ENCODE data around the gene CDH8.

GRCh38 chr16:62058412-62058811 lies 22.2 kb upstream of the CDH8 start:
- TF ChIP-seq, protein P1, sequence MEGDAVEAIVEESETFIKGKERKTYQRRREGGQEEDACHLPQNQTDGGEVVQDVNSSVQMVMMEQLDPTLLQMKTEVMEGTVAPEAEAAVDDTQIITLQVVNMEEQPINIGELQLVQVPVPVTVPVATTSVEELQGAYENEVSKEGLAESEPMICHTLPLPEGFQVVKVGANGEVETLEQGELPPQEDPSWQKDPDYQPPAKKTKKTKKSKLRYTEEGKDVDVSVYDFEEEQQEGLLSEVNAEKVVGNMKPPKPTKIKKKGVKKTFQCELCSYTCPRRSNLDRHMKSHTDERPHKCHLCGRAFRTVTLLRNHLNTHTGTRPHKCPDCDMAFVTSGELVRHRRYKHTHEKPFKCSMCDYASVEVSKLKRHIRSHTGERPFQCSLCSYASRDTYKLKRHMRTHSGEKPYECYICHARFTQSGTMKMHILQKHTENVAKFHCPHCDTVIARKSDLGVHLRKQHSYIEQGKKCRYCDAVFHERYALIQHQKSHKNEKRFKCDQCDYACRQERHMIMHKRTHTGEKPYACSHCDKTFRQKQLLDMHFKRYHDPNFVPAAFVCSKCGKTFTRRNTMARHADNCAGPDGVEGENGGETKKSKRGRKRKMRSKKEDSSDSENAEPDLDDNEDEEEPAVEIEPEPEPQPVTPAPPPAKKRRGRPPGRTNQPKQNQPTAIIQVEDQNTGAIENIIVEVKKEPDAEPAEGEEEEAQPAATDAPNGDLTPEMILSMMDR (conservative IDR thresholded peaks at IDR 0.05 in 1 of 2, IDR thresholded peaks at IDR 0.05 in 1 of 2; ENCODE audit: low read depth in 1 of 2, low read length in 2 of 2), result no peak
- no peak for TF ChIP-seq EZH2 (IDR thresholded peaks at IDR 0.05; ENCODE audit: low read length, missing control alignments)
